NCI-H146 treated with DMSO at 0.1 percent for 48 hours (cell line): ENCODE results near the gene SLIT3.

ENCODE experiments used
- DNase-seq: peaks from one replicate; lab custom pipeline; 2025; ENCODE audit not compliant: unreplicated experiment; lab: John Stamatoyannopoulos, UW

The SLIT3 gene

GRCh38 chr5:168818558-168818957 is 482.4 kb downstream of the SLIT3 start:
- no peak for DNase-seq

GRCh38 chr5:168817591-168817990 is 483.3 kb downstream of the SLIT3 start:
- no peak for DNase-seq

GRCh38 chr5:168816661-168817060 is 484.3 kb downstream of the SLIT3 start:
- DNase-seq = no peak

- no peak for DNase-seq
These were observed 487.6 kb downstream of the SLIT3 start for GRCh38 chr5:168813184-168813968.

- no peak for DNase-seq
These were observed 490.3 kb downstream of the SLIT3 start for GRCh38 chr5:168810641-168811040.

GRCh38 chr5:168809218-168809617 is 491.7 kb downstream of the SLIT3 start:
- DNase-seq = no peak

GRCh38 chr5:168808051-168808616 is 492.8 kb downstream of the SLIT3 start:
- no peak for DNase-seq

- no peak for DNase-seq
These were observed 493.7 kb downstream of the SLIT3 start for GRCh38 chr5:168807287-168807686.

GRCh38 chr5:168803541-168803940 is 497.4 kb downstream of the SLIT3 start:
- no peak for DNase-seq

- DNase-seq = no peak
These were observed 498.6 kb downstream of the SLIT3 start for GRCh38 chr5:168802337-168802736.

GRCh38 chr5:168801567-168801966 is 499.4 kb downstream of the SLIT3 start:
- DNase-seq = no peak

GRCh38 chr5:168800701-168801100 is 500.2 kb downstream of the SLIT3 start:
- no peak for DNase-seq

- no peak for DNase-seq
These were observed 502.6 kb downstream of the SLIT3 start for GRCh38 chr5:168798065-168799023.

GRCh38 chr5:168796593-168797580 is 504.1 kb downstream of the SLIT3 start:
- no peak for DNase-seq

- DNase-seq = no peak
These were observed 504.9 kb downstream of the SLIT3 start for GRCh38 chr5:168796000-168796399.

GRCh38 chr5:168793841-168794837 is 506.8 kb downstream of the SLIT3 start:
- no peak for DNase-seq

- DNase-seq = no peak
These were observed 508.3 kb downstream of the SLIT3 start for GRCh38 chr5:168792678-168793077.

GRCh38 chr5:168790671-168791250 is 510.2 kb downstream of the SLIT3 start:
- no peak for DNase-seq
